KMS-11 (cell line): ENCODE results near the gene C1orf94.

ENCODE experiments used
- H2AFZ ChIP-seq: fragments of 200-600 bp; sonication (generic); 2 replicates; pipeline ENCODE4 v1.6.1; 2016; ENCODE audit warnings: antibody characterized with exemption, mixed run types, low read depth
- H3K27ac ChIP-seq: fragments of 200-600 bp; sonication (generic); 2 replicates; pipeline ENCODE4 v1.6.1; 2016; ENCODE audit warnings: mild to moderate bottlenecking, mixed run types
- H3K27me3 ChIP-seq: fragments of 200-600 bp; sonication (generic); 2 replicates; pipeline ENCODE4 v1.6.1; 2017; ENCODE audit warnings: mild to moderate bottlenecking, low read depth, mixed run types, moderate library complexity; ENCODE audit not compliant: insufficient read depth
- H3K36me3 ChIP-seq: fragments of 200-600 bp; sonication (generic); 2 replicates; pipeline ENCODE4 v1.6.1; 2017; ENCODE audit warnings: mild to moderate bottlenecking, mixed run types; ENCODE audit not compliant: insufficient read depth
- H3K4me1 ChIP-seq: fragments of 200-600 bp; sonication (generic); 2 replicates; pipeline ENCODE4 v1.6.1; 2016; ENCODE audit warnings: mild to moderate bottlenecking, low read depth, mixed run types; ENCODE audit not compliant: poor library complexity, severe bottlenecking
- H3K4me2 ChIP-seq: fragments of 200-600 bp; sonication (generic); 2 replicates; pipeline ENCODE4 v1.7.0; 2016; ENCODE audit warnings: mild to moderate bottlenecking, mixed run types
- H3K4me3 ChIP-seq: fragments of 200-600 bp; sonication (generic); IDR thresholded peaks from 2 replicates; pipeline ENCODE4 v1.6.1; 2017; ENCODE audit warnings: low read depth, low read length, mixed read lengths; ENCODE audit not compliant: insufficient read depth
- H3K79me2 ChIP-seq: fragments of 200-600 bp; sonication (generic); 2 replicates; pipeline ENCODE4 v1.6.1; 2016; ENCODE audit warnings: low read depth, mixed run types; ENCODE audit not compliant: insufficient read depth
- H3K9ac ChIP-seq: fragments of 200-600 bp; sonication (generic); 2 replicates; pipeline ENCODE4 v1.6.1; 2016; ENCODE audit warnings: mild to moderate bottlenecking, mixed run types
- H4K20me1 ChIP-seq: fragments of 200-600 bp; sonication (generic); 2 replicates; pipeline ENCODE4 v1.6.1; 2016; ENCODE audit warnings: mild to moderate bottlenecking, mixed run types; ENCODE audit not compliant: insufficient read depth
- TF ChIP-seq, protein P1 (sequence below): fragments of 200-600 bp; sonication (generic); conservative IDR thresholded peaks from 2 replicates; pipeline ENCODE4 v1.6.1; 2017; ENCODE audit warnings: low read depth, mild to moderate bottlenecking, antibody characterized with exemption, low read length, moderate library complexity, mixed read lengths

Gene C1orf94

DNA sequence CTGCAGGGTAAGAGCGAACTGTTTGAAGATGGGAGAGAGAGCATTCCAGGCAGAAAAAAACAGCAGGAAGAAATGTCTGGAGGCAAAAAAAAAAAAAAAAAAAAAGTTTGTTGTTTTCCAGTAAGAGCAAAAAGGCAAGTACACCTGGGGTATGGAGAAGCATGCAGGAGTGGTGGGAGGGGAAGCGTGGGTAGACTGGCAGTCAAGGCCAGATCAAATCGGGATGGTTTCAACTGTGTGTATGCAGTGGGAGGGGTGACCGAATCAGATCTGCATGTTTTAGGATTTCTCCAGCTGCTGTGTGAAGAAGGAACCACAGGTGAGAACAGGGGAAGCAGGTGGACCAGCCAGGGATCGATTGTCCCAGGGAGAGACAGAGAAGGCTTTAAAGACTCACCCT lies 46.4 kb upstream of the C1orf94 start:
- H2AFZ ChIP-seq, result no peak overlapping the region
- no peaks in the 10 kb centered on the region for H3K4me1 ChIP-seq
- TF ChIP-seq, protein P1, sequence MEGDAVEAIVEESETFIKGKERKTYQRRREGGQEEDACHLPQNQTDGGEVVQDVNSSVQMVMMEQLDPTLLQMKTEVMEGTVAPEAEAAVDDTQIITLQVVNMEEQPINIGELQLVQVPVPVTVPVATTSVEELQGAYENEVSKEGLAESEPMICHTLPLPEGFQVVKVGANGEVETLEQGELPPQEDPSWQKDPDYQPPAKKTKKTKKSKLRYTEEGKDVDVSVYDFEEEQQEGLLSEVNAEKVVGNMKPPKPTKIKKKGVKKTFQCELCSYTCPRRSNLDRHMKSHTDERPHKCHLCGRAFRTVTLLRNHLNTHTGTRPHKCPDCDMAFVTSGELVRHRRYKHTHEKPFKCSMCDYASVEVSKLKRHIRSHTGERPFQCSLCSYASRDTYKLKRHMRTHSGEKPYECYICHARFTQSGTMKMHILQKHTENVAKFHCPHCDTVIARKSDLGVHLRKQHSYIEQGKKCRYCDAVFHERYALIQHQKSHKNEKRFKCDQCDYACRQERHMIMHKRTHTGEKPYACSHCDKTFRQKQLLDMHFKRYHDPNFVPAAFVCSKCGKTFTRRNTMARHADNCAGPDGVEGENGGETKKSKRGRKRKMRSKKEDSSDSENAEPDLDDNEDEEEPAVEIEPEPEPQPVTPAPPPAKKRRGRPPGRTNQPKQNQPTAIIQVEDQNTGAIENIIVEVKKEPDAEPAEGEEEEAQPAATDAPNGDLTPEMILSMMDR, result no peak
- no peaks in the 10 kb centered on the region for H3K79me2 ChIP-seq
- no peak overlapping the region for H3K9ac ChIP-seq
- H3K36me3 ChIP-seq, result no peaks in the 10 kb centered on the region
- H3K27ac ChIP-seq, result no peak overlapping the region
- H3K27me3 ChIP-seq, result no peaks in the 10 kb centered on the region
- H3K4me2 ChIP-seq, result no peak overlapping the region
- H4K20me1 ChIP-seq, result no peaks in the 10 kb centered on the region
- H3K4me3 ChIP-seq, result no peak overlapping the region

DNA sequence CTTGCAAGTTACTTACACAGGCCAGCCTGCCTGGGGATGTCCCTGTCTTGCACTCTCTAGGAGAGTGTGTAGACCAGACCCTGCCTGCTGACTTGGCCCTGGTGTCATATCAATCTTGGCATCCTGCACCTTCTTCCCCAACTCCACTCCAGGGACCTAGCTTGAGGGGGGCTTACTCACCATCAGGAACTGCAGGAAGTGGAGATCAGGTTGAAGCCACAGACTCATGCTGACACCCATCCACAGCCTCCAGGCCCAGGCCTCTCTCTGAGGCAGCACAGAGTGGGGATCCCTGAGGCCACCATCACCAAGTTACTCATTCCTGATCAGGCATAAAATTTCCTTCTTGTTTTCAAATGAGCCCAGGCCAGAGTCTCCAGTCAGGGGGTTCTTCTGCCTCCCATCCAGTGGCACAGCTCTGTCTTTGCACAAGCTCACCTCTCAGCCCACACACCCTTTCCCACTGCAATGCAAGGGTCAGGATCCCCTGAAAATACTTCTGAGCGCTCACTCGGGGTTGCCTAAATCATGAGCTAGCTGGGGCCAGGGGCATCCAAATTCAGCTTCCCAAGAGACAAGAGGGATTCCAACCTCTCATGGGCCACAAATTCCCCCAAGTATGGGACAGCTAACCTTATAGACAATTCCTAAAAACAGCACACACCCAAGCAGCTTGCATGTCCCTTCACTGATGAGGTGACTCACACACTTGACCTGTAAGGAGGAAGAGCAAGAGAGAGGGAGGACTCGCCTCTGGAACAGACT lies 45.1 kb upstream of the C1orf94 start:
- Histone ChIP-seq H3K9ac (no peak overlapping the region), H3K4me3 (no peak overlapping the region), H3K79me2 (no peaks in the 10 kb centered on the region), H3K4me2 (no peak overlapping the region), H3K27ac (no peak overlapping the region), H2AFZ (no peak overlapping the region), H3K36me3 (no peaks in the 10 kb centered on the region), H4K20me1 (no peaks in the 10 kb centered on the region), H3K27me3 (no peaks in the 10 kb centered on the region), H3K4me1 (no peaks in the 10 kb centered on the region)
- TF ChIP-seq, protein P1, result no peak

DNA sequence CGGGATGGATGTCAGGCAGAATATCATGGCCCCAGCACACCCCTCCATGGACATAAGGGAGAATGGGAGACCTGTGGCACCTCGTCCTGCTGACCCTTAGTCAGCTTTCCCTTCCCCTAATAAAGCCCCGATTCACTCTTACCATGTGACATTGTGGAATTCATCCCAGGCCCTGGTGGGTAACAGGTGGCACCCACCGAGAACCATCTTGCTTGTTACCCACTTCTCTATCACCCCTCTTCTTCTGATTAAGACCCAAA lies 44.6 kb upstream of the C1orf94 start:
- Histone ChIP-seq H3K27ac (no peak overlapping the region), H3K4me2 (no peak overlapping the region), H3K4me1 (no peaks in the 10 kb centered on the region), H3K27me3 (no peaks in the 10 kb centered on the region), H4K20me1 (no peaks in the 10 kb centered on the region), H3K9ac (no peak overlapping the region), H3K79me2 (no peaks in the 10 kb centered on the region), H3K36me3 (no peaks in the 10 kb centered on the region), H3K4me3 (no peak overlapping the region), H2AFZ (no peak overlapping the region)
- TF ChIP-seq, protein P1, result no peak

DNA sequence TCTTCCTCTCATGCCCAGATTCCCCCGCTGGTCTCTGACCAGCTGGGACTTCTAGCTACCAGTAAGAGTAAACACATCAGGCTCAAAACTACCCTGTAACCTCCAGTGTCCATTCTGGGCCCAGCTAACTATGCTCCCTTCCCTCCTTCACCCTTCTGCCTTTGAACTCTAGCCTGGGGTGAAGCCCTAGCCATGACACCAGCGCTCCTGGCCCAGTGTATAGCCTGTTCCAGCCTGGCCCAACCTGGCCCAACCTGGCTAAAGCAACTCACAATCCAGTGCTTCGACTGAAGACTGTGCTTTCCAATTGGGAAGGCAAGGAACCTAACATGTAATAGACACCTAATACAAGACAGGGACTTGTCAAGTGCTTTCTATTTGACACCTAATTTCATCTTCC lies 39.3 kb upstream of the C1orf94 start:
- Histone ChIP-seq H3K4me3 (no peak overlapping the region), H3K79me2 (no peaks in the 10 kb centered on the region), H2AFZ (no peak overlapping the region), H3K36me3 (no peaks in the 10 kb centered on the region), H3K9ac (no peak overlapping the region), H3K4me1 (no peaks in the 10 kb centered on the region), H3K27ac (no peak overlapping the region), H3K4me2 (no peak overlapping the region), H3K27me3 (no peaks in the 10 kb centered on the region), H4K20me1 (no peaks in the 10 kb centered on the region)
- TF ChIP-seq, protein P1, result no peak
